Adipose tissue (tissue), 3 donors: Measurements from ENCODE around the gene BMP5. TPM values are rescaled to one million over a fixed set of nuclear protein-coding genes. Genes with fewer than 3 reads are reported as not detected.

Source experiments
- H3K27ac ChIP-seq: one replicate; pipeline ENCODE4 v1.5.1; 2013; ENCODE audit warnings: low read depth, low read length
- WGBS, 3 donors: extraction: QIAGEN DNeasy Blood & Tissue Kit; methylation state at CpG; one replicate each; pipeline ENCODE4 v1.1.7; 2013; 5-methylcytosine and 5-hydroxymethylcytosine counted together
- polyA plus RNA-seq, 3 donors: library from polyadenylated mRNA; stranded (reverse); fragments of 200-250 nt; gene quantifications; one replicate each; pipeline ENCODE4 v1.2.3, GENCODE V29; 2013
- donor health status: healthy with polysubstance abuse.
- donor health status: Bipolar disorder and iron deficiency.
- donor health status: healthy.

The BMP5 gene
- polyA plus RNA-seq, 3 donors = 0.09 to 0.26 (median 0.11) TPM

- no peak overlapping the region for H3K27ac ChIP-seq
- 81 to 82% (median 81%) methylated on average over 1 of the region's 1 CpG for WGBS, 3 donors
Measured at GRCh38 chr6:55759536-55759935, 115.9 kb downstream of the BMP5 start.

- H3K27ac ChIP-seq = no peak overlapping the region
- WGBS, 3 donors = 54 to 74% (median 64%) methylated on average over 3 of the region's 3 CpGs
Measured at GRCh38 chr6:55758156-55758937, 117.0 kb downstream of the BMP5 start.

- H3K27ac ChIP-seq = no peak overlapping the region
- 51 to 60% (median 56%) methylated on average over 6 of the region's 6 CpGs for WGBS, 3 donors
Measured at GRCh38 chr6:55756531-55757031, 118.8 kb downstream of the BMP5 start.

- 76 to 89% (median 84%) methylated on average over 4 of the region's 4 CpGs for WGBS, 3 donors
- H3K27ac ChIP-seq = no peak overlapping the region
Measured at GRCh38 chr6:55748880-55749279, 126.5 kb downstream of the BMP5 start.

GRCh38 chr6:55746473-55746872 is 128.9 kb downstream of the BMP5 start:
- whole genome bisulfite sequencing, 3 donors = 63 to 80% (median 73%) methylated on average over 1 of the region's 1 CpG
- no peak overlapping the region for H3K27ac ChIP-seq

GRCh38 chr6:55734256-55734655 is 141.1 kb downstream of the BMP5 start:
- no peak overlapping the region for H3K27ac ChIP-seq

- no peak overlapping the region for H3K27ac ChIP-seq
Measured at GRCh38 chr6:55729665-55730064, 145.7 kb downstream of the BMP5 start.

GRCh38 chr6:55726144-55726543 is 149.2 kb downstream of the BMP5 start:
- H3K27ac ChIP-seq = no peak overlapping the region
- 53 to 74% (median 67%) methylated on average over 1 of the region's 1 CpG for WGBS, 3 donors

- H3K27ac ChIP-seq = no peak overlapping the region
- WGBS, 3 donors = 71 to 79% (median 73%) methylated on average over 4 of the region's 4 CpGs
Measured at GRCh38 chr6:55714831-55715230, 160.6 kb downstream of the BMP5 start.

- H3K27ac ChIP-seq = no peak overlapping the region
- 18 to 37% (median 24%) methylated on average over 3 of the region's 3 CpGs for WGBS, 3 donors
Measured at GRCh38 chr6:55713436-55713835, 162.0 kb downstream of the BMP5 start.

GRCh38 chr6:55708711-55709110 is 166.7 kb downstream of the BMP5 start:
- no peak overlapping the region for H3K27ac ChIP-seq
- WGBS, 3 donors = 84 to 93% (median 90%) methylated on average over 1 of the region's 1 CpG

- no peak overlapping the region for H3K27ac ChIP-seq
- WGBS, 3 donors = 61 to 80% (median 69%) methylated on average over 2 of the region's 2 CpGs
Measured at GRCh38 chr6:55705451-55706440, 169.6 kb downstream of the BMP5 start.

GRCh38 chr6:55704421-55704820 is 171.0 kb downstream of the BMP5 start:
- no peak overlapping the region for H3K27ac ChIP-seq
- WGBS, 3 donors = 68 to 94% (median 72%) methylated on average over 1 of the region's 1 CpG
